SIG-M5 treated with dmso at 0.1 percent for 504 hours (cell line): Measurements from ENCODE around the gene METTL13.

Source experiments
- DNase-seq: peaks from one replicate; lab custom pipeline; 2025; ENCODE audit not compliant: unreplicated experiment; lab: John Stamatoyannopoulos, UW

Gene METTL13, protein sequence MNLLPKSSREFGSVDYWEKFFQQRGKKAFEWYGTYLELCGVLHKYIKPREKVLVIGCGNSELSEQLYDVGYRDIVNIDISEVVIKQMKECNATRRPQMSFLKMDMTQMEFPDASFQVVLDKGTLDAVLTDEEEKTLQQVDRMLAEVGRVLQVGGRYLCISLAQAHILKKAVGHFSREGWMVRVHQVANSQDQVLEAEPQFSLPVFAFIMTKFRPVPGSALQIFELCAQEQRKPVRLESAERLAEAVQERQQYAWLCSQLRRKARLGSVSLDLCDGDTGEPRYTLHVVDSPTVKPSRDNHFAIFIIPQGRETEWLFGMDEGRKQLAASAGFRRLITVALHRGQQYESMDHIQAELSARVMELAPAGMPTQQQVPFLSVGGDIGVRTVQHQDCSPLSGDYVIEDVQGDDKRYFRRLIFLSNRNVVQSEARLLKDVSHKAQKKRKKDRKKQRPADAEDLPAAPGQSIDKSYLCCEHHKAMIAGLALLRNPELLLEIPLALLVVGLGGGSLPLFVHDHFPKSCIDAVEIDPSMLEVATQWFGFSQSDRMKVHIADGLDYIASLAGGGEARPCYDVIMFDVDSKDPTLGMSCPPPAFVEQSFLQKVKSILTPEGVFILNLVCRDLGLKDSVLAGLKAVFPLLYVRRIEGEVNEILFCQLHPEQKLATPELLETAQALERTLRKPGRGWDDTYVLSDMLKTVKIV

GRCh38 chr1:171781176-171781875 lies at the start of gene METTL13:
Gene METTL13 (plus strand): TSS chr1:171781660. CDS start chr1:171781968, 308 bp downstream.
- DNase-seq = peak; percentile 100

GRCh38 chr1:171736196-171736595 lies 45.3 kb upstream of the METTL13 start:
- DNase-seq = peak; percentile 15

DNA sequence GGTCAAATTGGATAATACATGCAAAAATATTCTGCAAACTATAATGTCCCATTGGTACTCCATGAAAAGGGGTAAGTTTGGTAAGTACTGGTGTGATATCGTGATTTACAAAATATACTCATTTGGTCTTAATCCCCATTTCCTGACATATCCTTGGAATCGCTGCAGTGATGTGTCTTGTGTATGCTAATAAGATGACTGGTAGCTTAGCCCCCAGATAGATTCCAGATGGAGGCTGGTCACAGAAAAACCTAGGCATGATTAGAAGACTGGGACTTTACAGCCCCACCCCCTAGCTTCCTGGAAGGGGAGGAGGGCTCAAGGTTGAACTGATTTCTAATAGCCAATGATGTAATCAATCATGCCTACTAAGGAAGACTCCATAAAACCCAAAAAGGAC lies 42.5 kb upstream of the METTL13 start:
- DNase-seq = no peak

GRCh38 chr1:171739656-171740055 lies 41.8 kb upstream of the METTL13 start:
- no peak for DNase-seq

GRCh38 chr1:171740356-171740863 lies 41.0 kb upstream of the METTL13 start:
- DNase-seq = no peak

GRCh38 chr1:171740987-171741871 lies 40.2 kb upstream of the METTL13 start:
- peak; percentile 70 for DNase-seq

GRCh38 chr1:171741872-171742576 lies 39.4 kb upstream of the METTL13 start, which contains the start of gene VAMP4:
Gene VAMP4 (minus strand): TSS chr1:171742065. CDS start chr1:171738414, 3,651 bp downstream.
- DNase-seq = peak; percentile 87

DNA sequence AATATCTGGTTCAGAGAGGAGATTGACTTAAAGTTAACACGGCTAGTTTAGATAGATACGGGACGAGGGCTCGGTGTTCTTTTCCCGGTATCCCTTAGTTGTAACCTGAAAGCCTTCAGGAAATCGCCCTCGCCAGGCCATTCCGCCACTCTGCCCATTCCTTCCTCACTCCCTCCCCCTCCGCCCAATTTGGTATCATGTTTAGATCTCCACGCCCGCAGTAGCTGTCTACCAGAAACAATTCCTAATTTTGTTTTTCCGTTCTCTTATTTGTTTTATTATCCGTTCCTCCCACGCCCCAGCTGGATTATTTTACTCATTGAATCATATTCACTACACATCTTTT lies 38.9 kb upstream of the METTL13 start:
- DNase-seq = no peak

GRCh38 chr1:171743081-171743870 lies 38.2 kb upstream of the METTL13 start:
- DNase-seq = no peak

DNA sequence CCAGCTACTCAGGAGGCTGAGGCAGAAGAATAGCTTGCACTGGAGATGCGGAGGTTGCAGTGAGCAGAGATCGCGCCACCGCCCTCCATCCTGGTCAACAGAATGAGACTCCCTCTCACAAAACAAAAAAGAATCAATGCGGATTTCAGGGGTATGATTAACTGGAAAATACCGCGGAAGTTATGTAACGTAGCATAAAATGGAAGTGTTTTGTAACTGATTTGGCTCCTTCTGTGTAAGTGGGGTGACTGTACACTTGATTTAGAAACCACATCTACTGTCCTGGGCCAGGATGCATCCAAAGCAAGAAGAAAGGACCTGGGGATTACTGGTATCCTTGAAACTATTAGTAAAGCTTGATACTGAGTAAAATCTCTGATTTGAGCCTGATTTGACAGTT lies 36.5 kb upstream of the METTL13 start:
- DNase-seq = peak; percentile 91

DNA sequence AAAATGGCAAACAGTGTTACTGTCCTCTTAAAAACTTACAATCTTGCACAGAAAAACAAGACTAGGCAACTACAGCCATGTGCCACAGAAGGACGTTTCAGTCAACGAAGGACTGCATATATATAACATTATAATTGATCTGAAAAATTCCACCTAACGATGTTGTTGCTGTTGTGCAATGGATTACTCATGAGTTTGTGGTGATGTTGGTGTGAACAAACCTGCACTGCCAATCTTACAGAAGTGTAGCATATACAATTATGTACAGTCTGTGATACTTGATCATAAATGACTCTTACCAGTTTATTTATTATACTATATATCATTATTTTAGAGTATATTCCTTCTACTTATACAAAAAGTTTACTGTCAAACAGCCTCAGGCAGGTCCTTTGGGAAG lies 32.8 kb upstream of the METTL13 start:
- DNase-seq = no peak

DNA sequence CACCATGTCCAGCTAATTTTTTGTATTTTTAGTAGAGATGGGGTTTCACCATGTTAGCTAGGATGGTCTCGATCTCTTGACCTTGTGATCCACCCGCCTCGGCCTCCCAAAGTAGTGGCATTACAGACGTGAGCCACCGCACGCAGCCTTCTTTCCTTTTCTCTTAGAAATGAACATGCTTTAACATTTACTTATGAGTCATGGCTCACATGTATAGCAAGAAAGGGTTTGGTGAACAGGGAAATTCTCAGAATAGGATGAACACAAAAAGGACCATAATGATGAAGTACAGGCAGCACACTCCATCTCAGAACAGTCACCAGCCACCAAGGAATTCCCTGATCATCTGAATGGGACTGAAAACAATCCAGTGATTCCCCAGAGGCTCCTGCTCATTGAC lies 30.2 kb upstream of the METTL13 start:
- no peak for DNase-seq

- DNase-seq = no peak
Measured at GRCh38 chr1:171753182-171753581, 28.3 kb upstream of the METTL13 start.

DNA sequence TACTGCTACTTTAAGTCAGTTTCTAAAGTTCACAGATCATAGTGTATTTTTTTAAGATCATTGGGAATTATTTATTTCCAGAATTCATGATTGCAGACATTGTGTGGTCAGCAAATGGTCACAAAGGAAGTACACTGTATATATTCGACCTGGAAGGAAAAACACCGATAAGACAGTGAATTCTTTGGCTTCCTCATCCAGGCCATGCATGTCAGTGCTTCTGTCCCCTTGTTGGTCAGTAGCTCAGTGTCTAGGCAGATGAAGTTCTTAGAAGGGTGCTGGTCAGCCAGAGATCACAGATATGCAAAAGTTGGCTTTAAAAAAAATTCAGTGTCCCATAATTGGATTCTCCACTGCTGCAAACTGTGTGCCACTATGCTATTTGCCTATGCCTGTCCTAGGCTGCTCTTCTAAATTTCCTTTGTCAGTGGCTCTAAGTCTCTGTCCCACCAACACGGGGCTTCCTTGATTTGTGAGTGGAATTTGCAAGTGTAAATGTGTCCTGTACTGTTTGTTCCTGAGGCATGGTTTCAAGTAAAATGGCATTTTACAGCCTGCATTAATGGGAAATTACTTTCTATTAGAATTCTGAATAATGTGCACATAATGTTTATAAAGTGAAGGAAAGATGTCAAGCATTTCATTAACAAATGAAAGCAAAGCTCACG lies 27.6 kb upstream of the METTL13 start:
- DNase-seq = no peak

- no peak for DNase-seq
Measured at GRCh38 chr1:171754353-171754705, 27.1 kb upstream of the METTL13 start.

DNA sequence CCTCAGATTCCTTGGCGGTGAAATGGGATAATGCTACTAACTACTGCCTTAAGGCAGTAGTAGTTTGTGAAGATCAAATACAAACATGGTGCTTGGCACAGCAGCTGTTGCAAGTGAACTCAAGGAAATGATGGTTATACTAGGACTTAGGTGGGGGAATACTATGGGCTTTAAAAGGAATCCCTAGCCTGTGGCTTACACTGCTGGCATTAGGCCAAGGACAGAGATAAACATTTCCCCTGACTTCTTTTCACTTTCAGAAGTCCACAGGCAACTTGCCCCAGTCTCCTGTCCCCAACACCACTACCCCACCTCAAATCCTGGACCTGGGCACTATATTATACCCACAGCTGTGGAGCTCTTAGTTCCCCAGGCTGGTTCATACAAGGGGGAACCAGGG lies 26.5 kb upstream of the METTL13 start:
- no peak for DNase-seq

DNA sequence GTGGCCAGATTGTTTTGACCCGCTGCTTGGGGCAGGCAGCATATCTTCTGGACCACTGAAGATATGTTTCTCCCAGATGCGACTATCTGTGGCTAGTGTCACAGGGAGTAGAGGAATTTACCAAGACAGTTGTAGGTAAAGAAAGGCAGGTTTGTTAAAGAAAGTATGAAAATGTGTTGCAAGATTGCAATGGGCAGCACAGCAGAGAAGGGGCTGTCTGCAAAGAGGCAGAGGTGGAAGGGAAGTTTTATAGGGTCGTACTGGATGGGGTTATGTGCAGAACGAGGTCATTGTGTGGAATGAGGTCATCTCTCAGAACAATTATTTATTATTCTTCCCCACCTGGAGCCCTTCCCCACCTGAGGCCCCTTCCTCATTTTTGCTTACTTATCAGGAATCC lies 24.6 kb upstream of the METTL13 start:
- DNase-seq = no peak

DNA sequence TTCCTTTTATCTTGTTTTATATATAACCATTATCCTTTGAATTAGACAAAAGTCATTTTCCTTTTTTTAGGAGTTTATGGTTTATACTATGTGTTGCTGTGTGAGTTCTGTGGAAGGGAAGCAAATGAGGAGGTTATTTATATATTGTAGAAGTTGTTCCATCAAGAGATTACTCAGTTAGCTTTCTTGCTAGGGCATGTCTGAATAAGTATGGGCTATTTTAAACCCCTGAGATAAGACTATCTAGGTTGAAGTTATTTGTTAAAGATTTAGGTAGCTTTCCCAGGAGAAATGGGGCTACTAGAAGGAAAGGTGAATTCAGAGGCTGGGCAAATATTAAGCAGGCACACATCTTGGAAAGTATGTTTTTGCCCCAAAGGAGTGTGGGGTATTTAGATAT lies 23.4 kb upstream of the METTL13 start:
- DNase-seq = no peak

GRCh38 chr1:171762143-171762563 lies 19.3 kb upstream of the METTL13 start:
- DNase-seq = no peak
